Esophagus muscularis mucosa (tissue), 4 donors: ENCODE measurements around the gene FILIP1L. TPM values are rescaled to one million over a fixed set of nuclear protein-coding genes. Genes with fewer than 3 reads are reported as not detected.
A peak's percentile ranks its signal among the peaks of the same experiment; 100 is the strongest.

Source experiments
- DNase-seq: peaks from one replicate; pipeline ENCODE4 v3.0.0-alpha.2; 2017; ENCODE audit errors: extremely low spot score
- H3K27ac ChIP-seq, 4 donors: fragments of 200-600 bp; sonication (generic); replicated peaks in 1 of 4; 1 replicate in 3 of 4; 2 replicates in 1 of 4; pipeline ENCODE4 v1.5.1; 2016 to 2019; ENCODE audit warnings: mild to moderate bottlenecking in 1 of 4
- H3K27me3 ChIP-seq, 4 donors: fragments of 200-600 bp; sonication (generic); one replicate each; pipeline versions ENCODE4 v1.5.1 to v1.6.0; 2016 to 2019
- H3K36me3 ChIP-seq, 4 donors: fragments of 200-600 bp; sonication (generic); one replicate each; pipeline ENCODE4 v1.5.1; 2016 to 2019
- H3K4me1 ChIP-seq, 4 donors: fragments of 200-600 bp; sonication (generic); one replicate each; pipeline ENCODE4 v1.5.1; 2016 to 2019
- H3K4me3 ChIP-seq, 4 donors: fragments of 200-600 bp; sonication (generic); 1 replicate in 2 of 4; 2 replicates in 2 of 4; pipeline ENCODE4 v1.5.1; 2016 to 2019; ENCODE audit warnings: mild to moderate bottlenecking in 4 of 4, moderate library complexity in 1 of 4
- H3K9me3 ChIP-seq, 4 donors: fragments of 200-600 bp; sonication (generic); 1 replicate in 3 of 4; 2 replicates in 1 of 4; pipeline ENCODE4 v1.5.1; 2016 to 2019
- EP300 ChIP-seq: sonication (generic); formaldehyde crosslinking; IDR thresholded peaks from one replicate; pipeline ENCODE4 v1.6.1; 2017; ENCODE audit warnings: antibody characterized with exemption
- POLR2A ChIP-seq: fragments of 450-650 bp; IDR thresholded peaks from one replicate; pipeline ENCODE4 v1.6.1; 2017; ENCODE audit warnings: antibody characterized with exemption, moderate library complexity, mild to moderate bottlenecking, low read depth
- POLR2AphosphoS5 ChIP-seq, 2 donors: sonication (generic); formaldehyde crosslinking; IDR thresholded peaks; one replicate each; pipeline ENCODE4 v1.6.1; 2017; ENCODE audit warnings: antibody characterized with exemption in 2 of 2
- WGBS: methylation state at CpG from one replicate; pipeline ENCODE4 v1.1.5; 2018; 5-methylcytosine and 5-hydroxymethylcytosine counted together
- intact Hi-C: fragments of 100-400 bp; cut with DNase I; formaldehyde crosslinking; loops from one replicate; pipeline ENCODE4 v1.15.1; 2023
- total RNA-seq, 4 donors: library from RNA; depleted of rRNA; stranded (reverse); fragments of >200 nt; gene quantifications; one replicate each; pipeline versions ENCODE4 v1.1.0 to v1.2.1, GENCODE V29; 2016
- TF ChIP-seq, protein P1 (sequence below), 3 experiments: fragments of 200-600 bp in 2 of 3; fragments of 450-650 bp in 1 of 3; sonication (generic) in 2 of 3; IDR thresholded peaks; one replicate each; pipeline ENCODE4 v1.5.1; 2017 to 2019; ENCODE audit warnings: antibody characterized with exemption in 3 of 3, mild to moderate bottlenecking in 2 of 3, moderate library complexity in 1 of 3

Gene FILIP1L
- total RNA-seq, 4 donors from 2014 or later = 120 to 134 (median 127) TPM

DNA sequence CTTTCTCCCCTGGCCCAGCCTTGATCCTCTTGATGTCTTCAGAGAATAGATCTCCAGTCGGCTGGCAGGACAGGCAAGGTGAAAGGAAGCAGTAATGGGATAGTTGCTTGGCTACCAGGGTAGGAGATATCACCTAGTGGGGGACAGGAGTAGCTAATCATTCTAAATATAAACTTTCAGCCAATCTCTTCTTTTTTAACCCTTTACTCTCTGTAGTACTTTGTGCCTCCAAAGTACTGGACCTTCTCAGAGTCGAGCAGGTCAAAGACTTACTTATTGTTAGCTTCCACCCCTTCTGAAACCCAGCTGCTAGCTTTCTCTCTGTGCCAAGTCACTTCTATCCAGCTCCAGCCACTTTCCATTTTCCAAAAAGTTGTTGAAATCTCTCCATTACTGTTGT lies 43.4 kb upstream of the FILIP1L start:
- Histone ChIP-seq H3K27me3 (no peaks in the 10 kb centered on the region), H3K27ac (no peak overlapping the region), H3K4me1 (peaks cover 30 to 40% (median 38%) of the 10 kb centered on the region in 4 donors), H3K9me3 (peaks cover 0 to 19% (median 12%) of the 10 kb centered on the region in 4 donors), H3K4me3 (no peak overlapping the region), H3K36me3 (no peaks in the 10 kb centered on the region)
- intact Hi-C loops = no loop called here
- 75% methylated on average over 2 of the region's 2 CpGs for WGBS
- TF ChIP-seq POLR2A = no peak
- DNase-seq = no peak

DNA sequence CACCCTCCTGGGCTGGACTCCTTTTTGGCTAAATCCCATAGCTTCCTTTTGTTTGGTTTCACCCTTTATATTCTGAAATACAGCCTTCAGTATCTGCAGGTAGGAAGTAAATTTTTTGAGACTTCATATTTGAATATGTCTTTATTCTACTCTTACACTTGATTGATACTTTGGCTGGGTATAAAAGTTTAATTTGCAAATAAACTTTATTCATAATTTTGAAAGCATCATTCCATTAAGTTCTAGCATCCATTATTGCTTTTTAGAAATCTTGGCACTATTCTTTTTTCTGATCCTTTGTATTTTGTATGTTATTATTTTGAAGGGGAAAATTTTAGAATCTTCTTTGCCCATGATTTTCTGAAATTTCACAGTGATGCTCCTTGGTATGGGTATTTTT lies 41.3 kb upstream of the FILIP1L start:
- intact Hi-C loops = no loop called here
- no peak overlapping the region for H3K27ac ChIP-seq

DNA sequence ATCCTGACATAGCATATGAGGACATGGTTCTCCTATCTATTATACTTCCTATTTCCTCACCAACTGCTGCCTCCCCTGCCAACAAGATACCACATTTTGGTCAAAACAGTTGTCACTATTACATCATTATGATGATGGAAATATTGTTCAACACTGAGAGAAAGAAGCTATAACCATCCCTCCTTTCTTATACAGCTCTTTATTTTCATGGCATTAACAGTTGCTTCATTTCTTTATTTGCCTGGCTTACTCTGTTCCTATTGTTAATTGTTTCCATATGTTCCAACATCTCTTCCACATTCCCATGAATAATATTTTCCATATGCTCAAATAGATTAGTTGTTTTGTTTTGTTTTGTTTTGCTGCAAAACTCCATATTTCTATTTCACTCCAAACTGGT lies 40.8 kb upstream of the FILIP1L start:
- TF ChIP-seq EP300 = no peak
- TF ChIP-seq POLR2A = no peak
- no peak for TF ChIP-seq POLR2AphosphoS5 (IDR thresholded peaks at IDR 0.05)
- TF ChIP-seq, protein P1, sequence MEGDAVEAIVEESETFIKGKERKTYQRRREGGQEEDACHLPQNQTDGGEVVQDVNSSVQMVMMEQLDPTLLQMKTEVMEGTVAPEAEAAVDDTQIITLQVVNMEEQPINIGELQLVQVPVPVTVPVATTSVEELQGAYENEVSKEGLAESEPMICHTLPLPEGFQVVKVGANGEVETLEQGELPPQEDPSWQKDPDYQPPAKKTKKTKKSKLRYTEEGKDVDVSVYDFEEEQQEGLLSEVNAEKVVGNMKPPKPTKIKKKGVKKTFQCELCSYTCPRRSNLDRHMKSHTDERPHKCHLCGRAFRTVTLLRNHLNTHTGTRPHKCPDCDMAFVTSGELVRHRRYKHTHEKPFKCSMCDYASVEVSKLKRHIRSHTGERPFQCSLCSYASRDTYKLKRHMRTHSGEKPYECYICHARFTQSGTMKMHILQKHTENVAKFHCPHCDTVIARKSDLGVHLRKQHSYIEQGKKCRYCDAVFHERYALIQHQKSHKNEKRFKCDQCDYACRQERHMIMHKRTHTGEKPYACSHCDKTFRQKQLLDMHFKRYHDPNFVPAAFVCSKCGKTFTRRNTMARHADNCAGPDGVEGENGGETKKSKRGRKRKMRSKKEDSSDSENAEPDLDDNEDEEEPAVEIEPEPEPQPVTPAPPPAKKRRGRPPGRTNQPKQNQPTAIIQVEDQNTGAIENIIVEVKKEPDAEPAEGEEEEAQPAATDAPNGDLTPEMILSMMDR (IDR thresholded peaks at IDR 0.05) = no peak
- intact Hi-C loops = no loop called here
- H3K4me1 ChIP-seq = peaks cover 35 to 43% (median 38%) of the 10 kb centered on the region in 4 donors
- no peak for DNase-seq
- no peak overlapping the region for H3K27ac ChIP-seq
- no peaks in the 10 kb centered on the region for H3K36me3 ChIP-seq
- H3K9me3 ChIP-seq = peaks cover 0 to 19% (median 12%) of the 10 kb centered on the region in 4 donors
- H3K27me3 ChIP-seq = no peaks in the 10 kb centered on the region
- no peak overlapping the region for H3K4me3 ChIP-seq

More for the DNA sequence above, 41.3 kb upstream of the FILIP1L start:
- peaks cover 37 to 43% (median 38%) of the 10 kb centered on the region in 4 donors for H3K4me1 ChIP-seq
- DNase-seq = no peak
- no peaks in the 10 kb centered on the region for H3K36me3 ChIP-seq
- peaks cover 0 to 19% (median 12%) of the 10 kb centered on the region in 4 donors for H3K9me3 ChIP-seq
- no peaks in the 10 kb centered on the region for H3K27me3 ChIP-seq
- TF ChIP-seq, protein P1 (IDR thresholded peaks at IDR 0.05) = no peak
- no peak for TF ChIP-seq POLR2A
- no peak for TF ChIP-seq EP300
- no peak for TF ChIP-seq POLR2AphosphoS5 (IDR thresholded peaks at IDR 0.05)
- H3K4me3 ChIP-seq = no peak overlapping the region

DNA sequence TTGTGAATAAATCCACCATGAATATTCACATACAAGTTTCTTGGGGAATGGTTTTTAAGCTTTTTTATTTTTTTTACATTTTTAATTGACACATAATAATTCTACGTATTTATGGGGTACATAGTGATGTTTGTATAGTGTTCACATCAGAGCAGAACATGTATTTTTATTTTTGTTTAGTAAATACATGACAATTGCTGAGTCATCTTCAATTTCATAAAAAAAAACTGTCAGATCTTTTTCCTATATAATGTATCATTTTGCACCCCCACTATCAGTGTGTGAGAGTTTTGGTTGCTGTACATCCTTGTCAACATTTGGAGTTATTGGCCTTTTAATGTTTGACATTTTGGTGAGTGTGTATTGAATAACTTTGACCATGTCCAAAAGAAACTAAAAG lies 39.9 kb upstream of the FILIP1L start:
- Histone ChIP-seq H3K4me1 (peaks cover 30 to 43% (median 34%) of the 10 kb centered on the region in 4 donors), H3K36me3 (no peaks in the 10 kb centered on the region), H3K9me3 (peaks cover 0 to 19% (median 12%) of the 10 kb centered on the region in 4 donors), H3K27ac (no peak overlapping the region), H3K27me3 (no peaks in the 10 kb centered on the region), H3K4me3 (no peak overlapping the region)
- 95% methylated on average over 1 of the region's 1 CpG for WGBS
- intact Hi-C loops = no loop called here
- no peak for DNase-seq
- TF ChIP-seq, protein P1 (IDR thresholded peaks at IDR 0.05) = no peak
- TF ChIP-seq POLR2AphosphoS5 (IDR thresholded peaks at IDR 0.05) (no peak), POLR2A (no peak), EP300 (no peak)

DNA sequence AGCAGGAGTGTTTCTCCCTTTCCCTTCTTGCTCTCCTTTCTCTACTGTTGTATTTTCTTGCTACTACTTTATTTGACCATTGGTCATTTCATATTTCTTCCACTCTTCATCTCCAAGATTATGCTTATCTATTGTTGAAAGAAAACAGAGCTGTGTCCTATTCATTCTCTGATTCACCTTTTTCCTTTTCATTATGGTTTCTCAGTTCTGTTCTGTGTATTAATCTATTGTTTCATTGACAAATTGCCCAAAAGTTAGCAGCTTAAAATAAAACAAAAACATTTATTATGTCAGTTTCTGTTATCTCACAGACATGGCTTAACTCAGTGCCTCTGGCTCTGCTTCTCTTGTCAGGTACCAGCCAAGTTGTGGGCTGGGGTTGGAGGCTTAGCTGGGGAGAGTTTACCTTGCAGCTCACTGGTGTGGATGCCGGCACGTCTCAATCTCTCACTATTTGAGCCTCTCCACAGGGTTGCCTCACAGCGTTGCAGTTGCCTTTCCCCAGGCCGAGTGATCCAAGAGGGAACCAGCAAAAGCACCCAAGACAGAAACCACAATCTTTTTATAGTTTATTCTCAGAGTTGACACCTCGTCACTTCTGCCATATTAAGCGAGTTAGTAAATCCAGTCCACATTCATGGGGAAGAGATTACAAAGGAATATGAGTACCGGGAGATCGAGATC lies 36.9 kb upstream of the FILIP1L start:
- Histone ChIP-seq H3K36me3 (no peaks in the 10 kb centered on the region), H3K27ac (peak overlapping the region; percentile 57 to 74 (median 62)), H3K27me3 (no peaks in the 10 kb centered on the region), H3K4me3 (no peak overlapping the region), H3K9me3 (peaks cover 0 to 14% (median 12%) of the 10 kb centered on the region in 4 donors), H3K4me1 (peaks cover 13 to 31% (median 25%) of the 10 kb centered on the region in 4 donors)
- intact Hi-C loops = no loop called here
- TF ChIP-seq, protein P1 (IDR thresholded peaks at IDR 0.05) = no peak
- TF ChIP-seq POLR2AphosphoS5 (IDR thresholded peaks at IDR 0.05) (no peak), POLR2A (no peak), EP300 (no peak)
- no peak for DNase-seq
- WGBS = 61% methylated on average over 8 of the region's 8 CpGs
